Measurements from ENCODE around the gene DNAAF5. TPM values are rescaled to one million over a fixed set of nuclear protein-coding genes. Genes with fewer than 3 reads are reported as not detected.

Gene DNAAF5
- total RNA-seq, 1 donor from 2014 or later: 22.8 TPM

GRCh38 chr7:701086-701671, 25.3 kb upstream of the DNAAF5 start:
- no peak for ATAC-seq
- no peak for DNase-seq
- intact Hi-C loops (cut with micrococcal nuclease): no loop called here

- intact Hi-C loops (cut with micrococcal nuclease): no loop called here
- DNase-seq: no peak
- no peak for ATAC-seq
Observed at GRCh38 chr7:703049-703448, 23.4 kb upstream of the DNAAF5 start.

- DNase-seq: no peak
- intact Hi-C loops (cut with micrococcal nuclease): no loop called here
- no peak for ATAC-seq
Observed at GRCh38 chr7:706721-707120, 19.8 kb upstream of the DNAAF5 start.

GRCh38 chr7:707296-708000, 19.1 kb upstream of the DNAAF5 start:
- DNase-seq: no peak
- intact Hi-C loops (cut with micrococcal nuclease): no loop called here
- ATAC-seq: no peak

- intact Hi-C loops (cut with micrococcal nuclease): no loop called here
- no peak for ATAC-seq
- DNase-seq: no peak
Observed at GRCh38 chr7:710161-710560, 16.3 kb upstream of the DNAAF5 start.

GRCh38 chr7:711093-711921, 15.2 kb upstream of the DNAAF5 start:
- intact Hi-C loops (cut with micrococcal nuclease): no loop called here
- peak; percentile 60 for DNase-seq
- ATAC-seq: peak; percentile 57

- DNase-seq (no peak), ATAC-seq (no peak)
- intact Hi-C loops (cut with micrococcal nuclease): no loop called here
Observed at GRCh38 chr7:711922-712380, 14.5 kb upstream of the DNAAF5 start.

GRCh38 chr7:712381-713138, 13.9 kb upstream of the DNAAF5 start:
- intact Hi-C loops (cut with micrococcal nuclease): no loop called here
- no peak for DNase-seq
- peak; percentile 35 for ATAC-seq

GRCh38 chr7:713139-713457, 13.4 kb upstream of the DNAAF5 start:
- ATAC-seq: no peak
- DNase-seq: no peak
- intact Hi-C loops (cut with micrococcal nuclease): no loop called here

- intact Hi-C loops (cut with micrococcal nuclease): no loop called here
- DNase-seq (no peak), ATAC-seq (no peak)
Observed at GRCh38 chr7:713488-714230, 12.8 kb upstream of the DNAAF5 start.

- DNase-seq: no peak
- no peak for ATAC-seq
- intact Hi-C loops (cut with micrococcal nuclease): no loop called here
Observed at GRCh38 chr7:714251-714671, 12.2 kb upstream of the DNAAF5 start.

GRCh38 chr7:716222-716621, 10.3 kb upstream of the DNAAF5 start:
- DNase-seq (no peak), ATAC-seq (no peak)
- intact Hi-C loops (cut with micrococcal nuclease): no loop called here

- intact Hi-C loops (cut with micrococcal nuclease): no loop called here
Observed at GRCh38 chr7:716636-717035, 9.9 kb upstream of the DNAAF5 start.

GRCh38 chr7:721619-722248, 4.8 kb upstream of the DNAAF5 start:
- ATAC-seq: no peak
- intact Hi-C loops (cut with micrococcal nuclease): no loop called here
- DNase-seq: no peak

More at GRCh38 chr7:716636-717035, 9.9 kb upstream of the DNAAF5 start:
- ATAC-seq: no peak
- DNase-seq: no peak

GRCh38 chr7:723541-723940, 3.0 kb upstream of the DNAAF5 start:
- intact Hi-C loops (cut with micrococcal nuclease): no loop called here
- DNase-seq (no peak), ATAC-seq (no peak)

GRCh38 chr7:724298-724697, 2.2 kb upstream of the DNAAF5 start:
- intact Hi-C loops (cut with micrococcal nuclease): no loop called here
- ATAC-seq: no peak
- no peak for DNase-seq

GRCh38 chr7:725223-726005, 1.1 kb upstream of the DNAAF5 start:
- intact Hi-C loops (cut with micrococcal nuclease): no loop called here
- DNase-seq: no peak
- ATAC-seq: no peak

GRCh38 chr7:726854-727103, 280 bp downstream of the DNAAF5 start:
- peak; percentile 1 for ATAC-seq
- DNase-seq: no peak
- intact Hi-C loops (cut with micrococcal nuclease): no loop called here

Measured in left ventricle myocardium superior (tissue), 1 donor.